Transverse colon (tissue), 4 donors: Measurements from ENCODE around the gene SLC6A20. TPM values are rescaled to one million over a fixed set of nuclear protein-coding genes. Genes with fewer than 3 reads are reported as not detected.

Source experiments
- DNase-seq: peaks from one replicate; pipeline ENCODE4 v3.0.0-alpha.2; 2019
- H3K27ac ChIP-seq, 4 donors: fragments of 200-600 bp; sonication (generic); 2 replicates each; pipeline ENCODE4 v1.5.1; 2016 to 2018; ENCODE audit warnings: inconsistent platforms in 4 of 4
- H3K27me3 ChIP-seq: fragments of 200-600 bp; sonication (generic); 2 replicates; pipeline ENCODE4 v1.5.1; 2017; ENCODE audit warnings: inconsistent platforms
- H3K36me3 ChIP-seq, 4 donors: fragments of 200-600 bp; sonication (generic); 2 replicates each; pipeline ENCODE4 v1.5.1; 2017 to 2019; ENCODE audit warnings: inconsistent platforms in 4 of 4
- H3K4me1 ChIP-seq, 4 donors: fragments of 200-600 bp; sonication (generic); 2 replicates each; pipeline ENCODE4 v1.5.1; 2017 to 2020; ENCODE audit warnings: inconsistent platforms in 4 of 4
- H3K4me3 ChIP-seq, 4 donors: fragments of 200-600 bp; sonication (generic); 1 replicate in 1 of 4; 2 replicates in 3 of 4; pipeline versions ENCODE4 v1.5.1 to v1.6.1; 2017 to 2019; ENCODE audit warnings: inconsistent platforms in 4 of 4
- H3K9me3 ChIP-seq, 2 donors: fragments of 200-600 bp; sonication (generic); 2 replicates each; pipeline ENCODE4 v1.5.1; 2017 to 2019; ENCODE audit warnings: inconsistent platforms in 2 of 2
- EP300 ChIP-seq: sonication (generic); formaldehyde crosslinking; IDR thresholded peaks from one replicate; pipeline ENCODE4 v1.6.1; 2017; ENCODE audit warnings: antibody characterized with exemption, low read depth
- POLR2A ChIP-seq: fragments of 450-650 bp; IDR thresholded peaks from one replicate; pipeline ENCODE4 v1.6.1; 2016; ENCODE audit warnings: antibody characterized with exemption, mild to moderate bottlenecking, moderate library complexity
- POLR2AphosphoS5 ChIP-seq, 3 donors: sonication (generic); formaldehyde crosslinking; IDR thresholded peaks; one replicate each; pipeline ENCODE4 v1.6.1; 2016; ENCODE audit warnings: antibody characterized with exemption in 3 of 3
- WGBS, 2 donors: methylation state at CpG; one replicate each; pipeline ENCODE4 v1.1.5; 2018; ENCODE audit warnings: low coverage in 1 of 2; 5-methylcytosine and 5-hydroxymethylcytosine counted together
- in situ Hi-C, 4 donors: fragments of 200-750 bp; cut with MboI; loops; one replicate each; pipeline versions ENCODE4 v1.15.0 to v1.15.1; 2017; ENCODE audit warnings: low sequenced_read_pairs in 3 of 4, low pct_ligation_motif_present in 1 of 4, low pct_unique_long_range_greater_than_20kb in 1 of 4
- intact Hi-C: fragments of 100-400 bp; cut with DNase I; formaldehyde crosslinking; loops from one replicate; pipeline ENCODE4 v1.15.1; 2023; ENCODE audit warnings: low total_unique reads
- small RNA-seq, 4 donors: library from RNA; depleted of rRNA; stranded (forward); fragments of <200 nt; gene quantifications; one replicate each; pipeline ENCODE3, GENCODE V24; 2016
- total RNA-seq, 4 donors: library from RNA; depleted of rRNA; stranded (reverse); fragments of >200 nt; gene quantifications; one replicate each; pipeline ENCODE4 v1.1.0, GENCODE V29; 2016
- TF ChIP-seq, protein P1 (sequence below), 5 experiments: fragments of 200-600 bp in 3 of 5; fragments of 450-650 bp in 2 of 5; sonication (generic) in 3 of 5; IDR thresholded peaks; 1 replicate in 2 of 5; 2 replicates in 3 of 5; pipeline ENCODE4 v1.5.1; 2016 to 2017; ENCODE audit warnings: antibody characterized with exemption in 5 of 5, inconsistent platforms in 3 of 5, mild to moderate bottlenecking in 2 of 5, moderate library complexity in 1 of 5

The SLC6A20 gene
- total RNA-seq, 4 donors from 2014 or later = 0.32 to 0.41 TPM; not detected in 2

DNA sequence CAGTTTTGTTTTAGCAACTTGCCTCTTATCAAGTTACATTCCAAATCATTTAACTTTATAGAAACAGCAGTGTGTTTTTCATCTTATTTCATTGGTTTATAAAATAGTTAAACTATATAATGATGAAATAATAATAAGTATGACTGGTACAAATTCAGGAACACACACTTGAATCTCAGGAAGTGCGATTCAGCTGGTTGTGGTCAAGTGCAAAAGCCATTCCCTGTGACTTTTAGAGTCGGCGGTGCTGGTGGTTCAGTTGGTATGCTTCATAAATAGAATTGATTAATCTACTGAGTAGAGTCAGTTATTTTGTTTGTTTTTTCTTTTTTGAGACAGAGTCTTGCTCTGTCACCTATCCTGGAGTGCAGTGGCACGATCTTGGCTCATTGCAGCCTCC lies 84.4 kb downstream of the SLC6A20 start:
- H3K27me3 ChIP-seq = no peaks in the 10 kb centered on the region
- no peak overlapping the region for H3K4me3 ChIP-seq
- in situ Hi-C loops (no loop called here), intact Hi-C loops (no loop called here)
- WGBS, 2 donors = 78 to 98% methylated on average over 4 of the region's 4 CpGs
- H3K9me3 ChIP-seq = no peaks in the 10 kb centered on the region
- H3K27ac ChIP-seq = no peak overlapping the region
- H3K4me1 ChIP-seq = no peaks in the 10 kb centered on the region
- H3K36me3 ChIP-seq = peaks cover 0 to 46% (median 17%) of the 10 kb centered on the region in 4 donors
- no peak for TF ChIP-seq POLR2A
- TF ChIP-seq POLR2AphosphoS5 (IDR thresholded peaks at IDR 0.05) = no peak
- no peak for TF ChIP-seq EP300
- TF ChIP-seq, protein P1, sequence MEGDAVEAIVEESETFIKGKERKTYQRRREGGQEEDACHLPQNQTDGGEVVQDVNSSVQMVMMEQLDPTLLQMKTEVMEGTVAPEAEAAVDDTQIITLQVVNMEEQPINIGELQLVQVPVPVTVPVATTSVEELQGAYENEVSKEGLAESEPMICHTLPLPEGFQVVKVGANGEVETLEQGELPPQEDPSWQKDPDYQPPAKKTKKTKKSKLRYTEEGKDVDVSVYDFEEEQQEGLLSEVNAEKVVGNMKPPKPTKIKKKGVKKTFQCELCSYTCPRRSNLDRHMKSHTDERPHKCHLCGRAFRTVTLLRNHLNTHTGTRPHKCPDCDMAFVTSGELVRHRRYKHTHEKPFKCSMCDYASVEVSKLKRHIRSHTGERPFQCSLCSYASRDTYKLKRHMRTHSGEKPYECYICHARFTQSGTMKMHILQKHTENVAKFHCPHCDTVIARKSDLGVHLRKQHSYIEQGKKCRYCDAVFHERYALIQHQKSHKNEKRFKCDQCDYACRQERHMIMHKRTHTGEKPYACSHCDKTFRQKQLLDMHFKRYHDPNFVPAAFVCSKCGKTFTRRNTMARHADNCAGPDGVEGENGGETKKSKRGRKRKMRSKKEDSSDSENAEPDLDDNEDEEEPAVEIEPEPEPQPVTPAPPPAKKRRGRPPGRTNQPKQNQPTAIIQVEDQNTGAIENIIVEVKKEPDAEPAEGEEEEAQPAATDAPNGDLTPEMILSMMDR (IDR thresholded peaks at IDR 0.05) = no peak
- DNase-seq = no peak

DNA sequence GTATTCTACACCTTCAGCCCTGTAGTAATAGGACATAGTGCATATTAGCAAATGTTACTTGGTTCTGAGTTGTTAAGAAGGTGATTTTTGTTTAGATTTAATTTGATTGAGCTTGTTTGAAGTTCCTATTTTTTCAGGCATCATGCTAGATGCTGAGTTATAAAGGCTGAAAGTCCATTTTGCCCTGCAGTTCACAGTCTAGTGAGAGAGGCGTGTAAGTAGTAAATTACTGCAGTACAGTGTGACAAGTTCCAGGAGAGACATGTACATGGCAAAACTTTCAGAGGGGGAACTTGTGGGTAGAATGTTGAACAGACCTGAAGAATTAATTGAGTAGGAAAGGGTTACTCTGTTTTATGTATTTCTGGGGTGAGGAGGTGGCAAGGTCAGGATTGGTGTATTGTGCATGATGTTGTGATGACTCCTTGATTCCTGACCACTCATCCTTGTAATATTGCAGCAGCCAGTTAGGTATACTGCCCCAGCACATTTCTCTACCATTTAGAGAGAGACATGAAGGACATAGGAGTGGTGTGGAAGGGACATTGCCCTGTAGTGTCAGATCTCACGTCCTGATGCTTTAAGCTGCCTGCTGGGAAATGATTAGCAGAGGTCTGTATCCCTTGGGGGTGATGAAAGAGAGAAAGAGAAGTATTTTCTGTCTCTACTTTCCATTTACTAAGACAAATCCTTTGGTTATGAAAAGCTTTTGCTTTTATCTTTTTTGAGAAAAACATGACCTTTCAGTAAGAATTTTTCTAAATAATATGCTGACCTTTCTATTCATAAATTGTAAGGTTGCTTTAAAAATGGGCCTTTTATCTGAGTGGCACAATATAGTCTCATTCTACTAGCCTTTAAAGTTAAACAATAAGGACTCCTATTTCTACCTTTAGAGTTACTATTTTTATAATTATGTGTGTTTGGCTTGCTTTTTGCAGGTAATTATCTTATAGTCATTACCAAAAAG lies 90.2 kb downstream of the SLC6A20 start:
- intact Hi-C loops = no loop called here
- TF ChIP-seq POLR2AphosphoS5 (IDR thresholded peaks at IDR 0.05) = no peak
- TF ChIP-seq EP300 = no peak
- TF ChIP-seq, protein P1 (IDR thresholded peaks at IDR 0.05) = no peak
- TF ChIP-seq POLR2A = no peak
- no peak overlapping the region for H3K4me3 ChIP-seq
- no peaks in the 10 kb centered on the region for H3K9me3 ChIP-seq
- no peak for DNase-seq
- WGBS, 2 donors = 59 to 88% methylated on average over 2 of the region's 2 CpGs
- in situ Hi-C loops = no loop called here
- peaks cover 0 to 14% (median 13%) of the 10 kb centered on the region in 4 donors for H3K4me1 ChIP-seq
- H3K27me3 ChIP-seq = no peaks in the 10 kb centered on the region
- peaks cover 0 to 30% (median 8%) of the 10 kb centered on the region in 4 donors for H3K36me3 ChIP-seq
- H3K27ac ChIP-seq = no peak overlapping the region

Small RNA genes lying within 50 kb of the gene (small RNA-seq; reads per million reads assigned to genes)
- 0 to 0.55 (median 0) reads per million in 4 donors for gene RN7SL145P

Other genes starting within 250 kb of the SLC6A20 start
- 10 to 100 TPM; 28.3 to 84.9 (median 36.0) TPM for gene LIMD1, start 201.8 kb downstream of the SLC6A20 start, total RNA-seq
- 10 to 100 TPM in 3 of 4 donors, 1 to 10 TPM in 1; 8.6 to 71.9 (median 53.8) TPM for gene SACM1L, start 107.1 kb downstream of the SLC6A20 start, total RNA-seq
- gene LZTFL1, start 45.6 kb upstream of the SLC6A20 start, total RNA-seq = 10 to 100 TPM in 1 of 4 donors, 1 to 10 TPM in 3; 3.7 to 10.3 (median 7.8) TPM
- 1 to 10 TPM in 1 of 4 donors, under 1 TPM in 1, not detected in 2; 0.14 to 1.3 TPM for gene CCR9, start 90.0 kb upstream of the SLC6A20 start, total RNA-seq
- gene CXCR6, start 146.9 kb upstream of the SLC6A20 start, total RNA-seq = 1 to 10 TPM in 3 of 4 donors, not detected in 1; 3.3 to 9.4 (median 6.7) TPM
- 10 to 100 TPM; 34.5 to 40.0 (median 38.1) TPM for gene FYCO1, start 199.3 kb upstream of the SLC6A20 start, total RNA-seq
- gene XCR1, start 230.9 kb upstream of the SLC6A20 start, total RNA-seq = under 1 TPM in 2 of 4 donors, not detected in 2; 0.14 to 0.32 TPM